Measurements from ENCODE around the gene GLIS1.

DNA sequence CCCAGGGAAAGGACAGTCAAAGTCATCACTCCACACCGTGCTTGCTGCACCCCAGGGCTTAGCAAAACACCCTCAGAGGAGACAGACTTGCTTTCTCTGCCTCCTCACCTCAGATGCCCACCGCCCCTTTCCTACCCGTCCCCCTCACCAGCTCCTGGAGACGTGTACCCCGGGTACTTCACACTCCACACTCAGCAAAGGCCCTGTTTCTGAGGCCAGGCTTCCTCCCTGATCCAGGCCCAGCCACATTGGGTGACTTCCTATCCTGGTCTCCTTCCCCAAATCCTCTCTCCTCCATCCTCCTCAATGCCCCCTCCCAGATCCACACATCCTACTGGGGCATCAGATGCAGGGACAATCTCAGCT, 163.0 kb downstream of the GLIS1 start:
- TF ChIP-seq GATA2 (IDR thresholded peaks at IDR 0.05; ENCODE audit: low read depth, low read length) (no peak), GATA3 (IDR thresholded peaks at IDR 0.05; ENCODE audit: low read depth, low read length) (no peak)

Data from SH-SY5Y (cell line).